Measurements from ENCODE around the gene LRR1.
"Not testable (repeated sequence)": the region's sequence is repeated elsewhere in the genome, so short reads cannot be mapped to it uniquely, and the experiment has no call there.

The LRR1 gene

GRCh38 chr14:49634547-49635334 lies 36.0 kb downstream of the LRR1 start, which contains the start of gene DNAAF2:
Gene DNAAF2 (minus strand): TSS chr14:49635244. CDS start chr14:49635149, 95 bp downstream.
- peak; percentile 85 for DNase-seq

- no peak for DNase-seq
These were observed 38.1 kb downstream of the LRR1 start for GRCh38 chr14:49636866-49637265.

- DNase-seq = no peak
These were observed 38.9 kb downstream of the LRR1 start for GRCh38 chr14:49637534-49638078.

- DNase-seq = no peak
These were observed 42.0 kb downstream of the LRR1 start for GRCh38 chr14:49640540-49641417.

GRCh38 chr14:49641697-49642129 lies 43.0 kb downstream of the LRR1 start:
- peak; percentile 68 for DNase-seq

- no peak for DNase-seq
These were observed 43.4 kb downstream of the LRR1 start for GRCh38 chr14:49642163-49642562.

- no peak for DNase-seq
These were observed 54.8 kb downstream of the LRR1 start for GRCh38 chr14:49653508-49653907.

GRCh38 chr14:49654511-49654910 lies 55.8 kb downstream of the LRR1 start:
- no peak for DNase-seq

GRCh38 chr14:49657500-49657899 lies 58.8 kb downstream of the LRR1 start:
- not testable (repeated sequence) for DNase-seq

- peak; percentile 26 for DNase-seq
These were observed 61.1 kb downstream of the LRR1 start for GRCh38 chr14:49659526-49660455.

All from NCI-H69 (cell line).